ENCODE measurements around the gene BCOR. TPM values are rescaled to one million over a fixed set of nuclear protein-coding genes. Genes with fewer than 3 reads are reported as not detected.

The BCOR gene
- total and polyA plus RNA-seq, 4 donors, result 5.6 to 23.0 (median 11.0) TPM

GRCh38 chrX:40111868-40112267 is 14.1 kb upstream of the BCOR start:
- Histone ChIP-seq H3K9ac (ENCODE audit: low read depth in 1 of 2, low read length in 2 of 2) (no peak overlapping the region), H3K36me3 (ENCODE audit: control insufficient read depth in 4 of 4, insufficient read depth in 3 of 4, low read depth in 1 of 4, low read length in 3 of 4) (no peaks in the 10 kb centered on the region), H3K4me3 (ENCODE audit: low read depth in 1 of 3, low read length in 3 of 3) (no peak overlapping the region), H3K27me3 (ENCODE audit: control insufficient read depth in 4 of 4, insufficient read depth in 4 of 4, low read length in 3 of 4) (no peaks in the 10 kb centered on the region), H3K9me3 (ENCODE audit: control insufficient read depth in 4 of 4, low read length in 3 of 4) (no peaks in the 10 kb centered on the region), H3K27ac (ENCODE audit: low read depth in 1 of 2, low read length in 2 of 2) (no peak overlapping the region), H3K4me1 (ENCODE audit: control insufficient read depth in 4 of 4, insufficient read depth in 4 of 4, low read length in 3 of 4) (peaks cover 5 to 31% (median 13%) of the 10 kb centered on the region in 4 donors)
- DNase-seq (ENCODE audit: low spot score), result no peak
- TF ChIP-seq GABPA (IDR thresholded peaks at IDR 0.05 in 1 of 2, conservative IDR thresholded peaks at IDR 0.05 in 1 of 2), result no peak
- TF ChIP-seq YY1 (IDR thresholded peaks at IDR 0.05), result no peak
- no peak for TF ChIP-seq TAF1 (conservative IDR thresholded peaks at IDR 0.05)
- no peak for TF ChIP-seq NR2F2 (IDR thresholded peaks at IDR 0.05)
- TF ChIP-seq FOXA1 (IDR thresholded peaks at IDR 0.05), result no peak
- no peak for TF ChIP-seq SP1 (IDR thresholded peaks at IDR 0.05)
- TF ChIP-seq MAX (IDR thresholded peaks at IDR 0.05), result no peak
- TF ChIP-seq ZBTB33 (IDR thresholded peaks at IDR 0.05), result no peak
- no peak for TF ChIP-seq RAD21 (IDR thresholded peaks at IDR 0.05)
- no peak for TF ChIP-seq EGR1 (IDR thresholded peaks at IDR 0.05; ENCODE audit: low read depth in 2 of 2)
- no peak for TF ChIP-seq JUND (IDR thresholded peaks at IDR 0.05)
- no peak for TF ChIP-seq FOXA2 (IDR thresholded peaks at IDR 0.05)
- 86% methylated on average over 4 of the region's 4 CpGs for WGBS

- no peaks in the 10 kb centered on the region for H3K27me3 ChIP-seq (ENCODE audit: control insufficient read depth in 4 of 4, insufficient read depth in 4 of 4, low read length in 3 of 4)
- H3K9me3 ChIP-seq (ENCODE audit: control insufficient read depth in 4 of 4, low read length in 3 of 4), result no peaks in the 10 kb centered on the region
- TF ChIP-seq TAF1 (conservative IDR thresholded peaks at IDR 0.05), result no peak
- TF ChIP-seq RAD21 (IDR thresholded peaks at IDR 0.05), result peak in 1 of 2 donors; percentile 17
- TF ChIP-seq HNF4A (conservative IDR thresholded peaks at IDR 0.05), result no peak
- no peak for TF ChIP-seq NR2F2 (IDR thresholded peaks at IDR 0.05)
- under 1% methylated on average over 82 of the region's 84 CpGs for WGBS
- H3K9ac ChIP-seq (ENCODE audit: low read depth in 1 of 2, low read length in 2 of 2), result peak overlapping the region; percentile 3 to 63
- peak overlapping the region; percentile 84 to 97 for H3K27ac ChIP-seq (ENCODE audit: low read depth in 1 of 2, low read length in 2 of 2)
- DNase-seq (ENCODE audit: low spot score), result peak; percentile 62
- H3K4me3 ChIP-seq (ENCODE audit: low read depth in 1 of 3, low read length in 3 of 3), result peak overlapping the region in 2 of 3 donors; percentile 36 to 77
- H3K4me1 ChIP-seq (ENCODE audit: control insufficient read depth in 4 of 4, insufficient read depth in 4 of 4, low read length in 3 of 4), result peaks cover 7 to 42% (median 16%) of the 10 kb centered on the region in 4 donors
- H3K36me3 ChIP-seq (ENCODE audit: control insufficient read depth in 4 of 4, insufficient read depth in 3 of 4, low read depth in 1 of 4, low read length in 3 of 4), result no peaks in the 10 kb centered on the region
Measured at GRCh38 chrX:40109288-40110008, 11.7 kb upstream of the BCOR start.

- Histone ChIP-seq H3K4me1 (ENCODE audit: control insufficient read depth in 4 of 4, insufficient read depth in 4 of 4, low read length in 3 of 4) (peaks cover 7 to 42% (median 17%) of the 10 kb centered on the region in 4 donors), H3K27me3 (ENCODE audit: control insufficient read depth in 4 of 4, insufficient read depth in 4 of 4, low read length in 3 of 4) (no peaks in the 10 kb centered on the region), H3K27ac (ENCODE audit: low read depth in 1 of 2, low read length in 2 of 2) (peak overlapping the region; percentile 84 to 97), H3K4me3 (ENCODE audit: low read depth in 1 of 3, low read length in 3 of 3) (peak overlapping the region in 2 of 3 donors; percentile 49 to 77), H3K9me3 (ENCODE audit: control insufficient read depth in 4 of 4, low read length in 3 of 4) (no peaks in the 10 kb centered on the region), H3K36me3 (ENCODE audit: control insufficient read depth in 4 of 4, insufficient read depth in 3 of 4, low read depth in 1 of 4, low read length in 3 of 4) (no peaks in the 10 kb centered on the region), H3K9ac (ENCODE audit: low read depth in 1 of 2, low read length in 2 of 2) (peak overlapping the region in 1 of 2 donors; percentile 3)
- WGBS, result 1% methylated on average over 48 of the region's 48 CpGs
- peak; percentile 76 for DNase-seq (ENCODE audit: low spot score)
- no peak for TF ChIP-seq SP1 (IDR thresholded peaks at IDR 0.05)
Measured at GRCh38 chrX:40108959-40109287, 11.2 kb upstream of the BCOR start.
